Measurements from ENCODE around the gene BOLA2.
"Not testable (repeated sequence)": the region's sequence is repeated elsewhere in the genome, so short reads cannot be mapped to it uniquely, and the experiment has no call there.

The BOLA2 gene

GRCh38 chr16:29454269-29454668 is at the start of gene BOLA2, which contains the start of gene SLX1B:
TSS of gene BOLA2 (minus strand) at chr16:29454351. CDS start at chr16:29454253, 98 bp downstream.
TSS of gene SLX1B (plus strand) at chr16:29454533.
- not testable (repeated sequence) for DNase-seq (ENCODE audit: low read depth)

- DNase-seq (ENCODE audit: low read depth), result not testable (repeated sequence)
Observed at GRCh38 chr16:29482276-29482675, 28.1 kb upstream of the BOLA2 start.

- not testable (repeated sequence) for DNase-seq (ENCODE audit: low read depth)
Observed at GRCh38 chr16:29472065-29472464, 17.9 kb upstream of the BOLA2 start.

- DNase-seq (ENCODE audit: low read depth), result not testable (repeated sequence)
Observed at GRCh38 chr16:29469660-29470059, 15.5 kb upstream of the BOLA2 start.

GRCh38 chr16:29467654-29468366 is 13.7 kb upstream of the BOLA2 start:
- DNase-seq (ENCODE audit: low read depth), result not testable (repeated sequence)

- not testable (repeated sequence) for DNase-seq (ENCODE audit: low read depth)
Observed at GRCh38 chr16:29466904-29467303, 12.8 kb upstream of the BOLA2 start.

GRCh38 chr16:29465985-29466824 is 12.1 kb upstream of the BOLA2 start:
- not testable (repeated sequence) for DNase-seq (ENCODE audit: low read depth)

- DNase-seq (ENCODE audit: low read depth), result not testable (repeated sequence)
Observed at GRCh38 chr16:29460647-29461030, 6.5 kb upstream of the BOLA2 start.

- not testable (repeated sequence) for DNase-seq (ENCODE audit: low read depth)
Observed at GRCh38 chr16:29459706-29460646, 5.8 kb upstream of the BOLA2 start, which contains the start of gene SULT1A4. TSS of gene SULT1A4 (plus strand) at chr16:29459913. CDS start at chr16:29461386, 1,473 bp downstream.

GRCh38 chr16:29457660-29458059 is 3.5 kb upstream of the BOLA2 start:
- not testable (repeated sequence) for DNase-seq (ENCODE audit: low read depth)

- not testable (repeated sequence) for DNase-seq (ENCODE audit: low read depth)
Observed at GRCh38 chr16:29454828-29455227, 677 bp upstream of the BOLA2 start.

- DNase-seq (ENCODE audit: low read depth), result not testable (repeated sequence)
Observed at GRCh38 chr16:29453754-29454153, 397 bp downstream of the BOLA2 start.

GRCh38 chr16:29425390-29425789 is 28.8 kb downstream of the BOLA2 start:
- DNase-seq (ENCODE audit: low read depth), result not testable (repeated sequence)

- DNase-seq (ENCODE audit: low read depth), result not testable (repeated sequence)
Observed at GRCh38 chr16:29423587-29423986, 30.6 kb downstream of the BOLA2 start.

- not testable (repeated sequence) for DNase-seq (ENCODE audit: low read depth)
Observed at GRCh38 chr16:29405249-29405648, 48.9 kb downstream of the BOLA2 start.
